Activated T-cell treated with anti-CD3 and anti-CD28 coated beads, Interleukin-2, amount 50 U/mL, for 1 hour (primary cell): ENCODE results near the gene CENPB.
"Not testable (repeated sequence)": the region's sequence is repeated elsewhere in the genome, so short reads cannot be mapped to it uniquely, and the experiment has no call there.

Experiments
- DNase-seq: peaks from one replicate; pipeline ENCODE4 v3.0.0-alpha.2; 2020

Gene CENPB

GRCh38 chr20:3786665-3787323, at the start of gene CENPB:
Gene CENPB (minus strand): TSS chr20:3786740. CDS start chr20:3786483, 257 bp downstream.
- DNase-seq, result peak; percentile 94

- DNase-seq, result no peak
These were observed 49.6 kb upstream of the CENPB start for GRCh38 chr20:3836132-3836531.

- not testable (repeated sequence) for DNase-seq
These were observed 43.4 kb upstream of the CENPB start for GRCh38 chr20:3829891-3830290.

GRCh38 chr20:3828798-3829197, 42.3 kb upstream of the CENPB start:
- DNase-seq, result no peak

- no peak for DNase-seq
These were observed 39.9 kb upstream of the CENPB start for GRCh38 chr20:3826420-3826819.

- DNase-seq, result no peak
These were observed 39.0 kb upstream of the CENPB start for GRCh38 chr20:3825526-3825925.

DNA sequence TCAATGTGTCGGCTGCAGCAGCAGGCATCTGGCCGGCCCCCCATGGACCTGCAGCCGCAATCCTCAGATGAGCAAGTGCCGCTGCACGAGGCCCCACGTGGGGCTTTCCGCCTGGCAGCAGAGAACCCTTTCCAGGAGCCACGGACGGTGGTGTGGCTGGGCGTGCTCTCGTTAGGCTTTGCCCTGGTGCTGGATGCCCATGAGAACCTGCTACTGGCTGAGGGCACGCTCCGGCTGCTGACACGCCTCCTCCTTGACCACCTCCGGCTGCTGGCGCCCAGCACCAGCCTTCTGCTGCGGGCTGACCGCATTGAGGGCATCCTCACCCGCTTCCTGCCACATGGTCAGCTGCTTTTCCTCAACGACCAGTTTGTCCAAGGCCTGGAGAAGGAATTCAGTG, 37.3 kb upstream of the CENPB start:
- no peak for DNase-seq

- no peak for DNase-seq
These were observed 35.5 kb upstream of the CENPB start for GRCh38 chr20:3821996-3822395.

DNA sequence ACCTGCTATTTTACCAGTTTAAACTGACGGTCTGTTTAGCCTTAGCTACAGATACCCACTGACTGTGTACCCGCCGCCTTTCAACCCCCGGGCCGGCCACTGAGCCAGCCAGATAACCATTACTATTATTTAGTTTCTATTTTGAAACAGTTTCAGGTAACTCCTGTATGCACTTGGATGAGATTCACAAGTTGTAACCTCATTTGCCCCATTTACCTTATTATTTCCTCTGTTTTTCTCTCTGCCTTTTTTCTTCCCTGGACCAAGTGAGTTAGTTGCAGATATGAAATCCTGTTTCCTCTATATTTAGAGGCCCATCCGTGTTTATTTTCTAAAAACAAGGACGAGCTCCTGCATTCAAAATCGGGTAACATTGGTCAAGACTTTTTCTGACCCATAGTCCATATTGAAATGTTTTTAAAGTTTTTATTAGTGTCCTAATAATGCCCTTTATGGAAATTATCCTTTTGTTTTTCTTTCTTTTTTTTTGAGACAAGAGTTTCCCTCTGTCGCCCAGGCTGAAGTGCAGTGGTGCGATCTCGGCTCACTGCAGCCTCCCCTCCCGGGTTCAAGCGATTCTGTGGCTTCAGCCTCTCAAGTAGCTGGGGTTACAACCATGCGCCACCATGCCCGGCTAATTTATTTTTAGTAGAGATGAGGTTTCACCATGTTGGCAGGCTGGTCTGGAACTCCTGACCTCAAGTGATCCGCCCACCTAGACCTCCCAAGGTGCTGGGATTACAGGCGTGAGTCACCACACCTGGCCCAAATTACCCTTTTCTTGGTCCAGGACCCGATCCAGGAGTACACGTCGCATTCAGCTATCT, 34.6 kb upstream of the CENPB start:
- no peak for DNase-seq

- peak; percentile 93 for DNase-seq
These were observed 33.7 kb upstream of the CENPB start, which contains the start of gene AP5S1 for GRCh38 chr20:3820048-3820900. Gene AP5S1 (plus strand): TSS chr20:3820547. CDS start chr20:3822118, 1,571 bp downstream.

GRCh38 chr20:3819411-3820047, 33.0 kb upstream of the CENPB start:
- DNase-seq, result no peak

DNA sequence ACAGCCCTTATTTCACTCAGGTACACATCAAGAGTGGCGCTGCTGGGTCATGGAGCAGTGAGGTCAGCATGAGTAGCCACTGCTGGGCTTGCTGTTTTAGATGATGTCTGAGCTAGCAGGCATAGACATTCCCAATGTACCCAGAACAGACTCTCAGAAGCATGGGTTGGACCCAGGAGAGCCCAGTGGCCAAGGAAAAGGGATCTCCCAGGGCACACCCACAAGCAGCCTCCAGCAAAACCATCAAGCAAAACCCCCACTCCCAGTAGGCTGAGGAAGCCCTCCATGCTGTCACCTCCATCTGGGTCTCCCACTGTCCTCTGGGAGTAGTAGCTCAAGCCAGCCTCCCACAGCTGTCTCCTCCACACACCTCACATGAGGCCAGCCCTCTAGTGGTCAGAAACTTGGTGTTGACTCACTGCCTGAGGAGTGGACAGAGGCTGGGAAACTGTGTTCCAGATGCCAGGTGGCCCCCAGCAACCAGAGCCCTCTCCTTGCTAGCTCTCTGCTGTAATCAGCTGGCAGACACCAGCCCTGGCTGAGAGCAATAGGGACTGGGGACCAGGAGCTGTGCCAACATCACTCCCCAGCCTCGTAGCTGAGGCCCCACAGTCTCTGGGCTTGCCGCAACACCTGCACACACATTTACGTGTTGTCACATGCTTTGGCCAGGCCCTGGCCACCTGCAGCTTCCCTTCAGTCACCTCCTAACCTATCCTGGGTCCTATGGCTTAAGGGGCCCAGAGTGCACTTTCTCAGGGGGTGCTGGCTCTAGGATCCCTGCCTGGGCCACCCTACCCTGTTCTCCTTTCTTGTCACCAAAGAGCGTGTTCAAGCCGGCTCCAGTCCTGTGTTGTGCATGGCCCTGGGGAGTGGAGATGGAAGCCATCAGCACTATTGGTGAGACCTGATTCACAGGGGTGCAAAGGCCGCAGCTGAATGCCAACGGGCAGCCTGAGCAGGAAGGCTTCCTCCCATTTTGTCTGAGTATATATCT, 31.9 kb upstream of the CENPB start:
- no peak for DNase-seq

GRCh38 chr20:3815703-3816315, 29.3 kb upstream of the CENPB start:
- DNase-seq, result no peak

- no peak for DNase-seq
These were observed 28.5 kb upstream of the CENPB start for GRCh38 chr20:3814928-3815495.

- no peak for DNase-seq
These were observed 27.5 kb upstream of the CENPB start for GRCh38 chr20:3813848-3814581.

DNA sequence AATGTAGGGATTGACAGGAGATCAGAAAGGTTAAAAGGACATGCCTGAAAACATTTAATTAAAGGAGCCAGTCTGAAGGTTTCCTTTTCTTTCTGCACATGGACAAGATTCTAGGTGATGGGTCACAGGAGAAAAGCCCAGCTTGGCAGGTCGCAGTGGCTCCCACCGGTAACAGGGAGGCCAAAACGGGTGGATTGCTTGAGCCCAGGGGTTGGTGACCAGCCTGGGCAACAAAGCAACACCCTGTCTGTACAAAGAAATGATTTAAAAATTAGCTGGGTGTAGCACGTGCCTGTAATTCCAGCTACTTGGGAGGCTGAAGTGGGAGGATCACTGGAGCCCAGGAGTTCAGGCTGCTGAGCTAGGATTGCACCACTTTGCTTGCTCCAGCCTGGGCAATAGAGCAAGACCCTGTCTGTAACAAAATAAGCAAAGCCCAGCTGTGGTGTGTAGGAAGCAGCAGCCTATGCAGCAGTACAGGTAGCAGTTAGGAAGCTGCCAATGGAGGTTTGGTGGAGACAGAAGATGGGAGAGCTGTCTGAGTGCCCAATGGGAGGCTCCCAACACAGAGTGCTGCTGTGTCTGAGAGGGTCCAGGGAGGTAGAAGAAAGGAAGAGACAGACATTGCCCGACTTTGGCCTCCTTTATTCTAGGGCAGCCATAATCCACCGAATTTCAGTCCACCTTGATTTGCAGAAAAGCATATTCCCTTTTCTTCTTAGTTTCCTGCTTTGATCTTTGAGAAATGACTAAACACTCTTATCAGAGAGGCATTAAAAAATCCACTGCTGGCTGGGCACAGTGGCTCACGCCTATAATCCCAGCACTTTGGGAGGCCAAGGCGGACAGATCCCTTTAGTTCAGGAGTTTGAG, 26.7 kb upstream of the CENPB start:
- no peak for DNase-seq

DNA sequence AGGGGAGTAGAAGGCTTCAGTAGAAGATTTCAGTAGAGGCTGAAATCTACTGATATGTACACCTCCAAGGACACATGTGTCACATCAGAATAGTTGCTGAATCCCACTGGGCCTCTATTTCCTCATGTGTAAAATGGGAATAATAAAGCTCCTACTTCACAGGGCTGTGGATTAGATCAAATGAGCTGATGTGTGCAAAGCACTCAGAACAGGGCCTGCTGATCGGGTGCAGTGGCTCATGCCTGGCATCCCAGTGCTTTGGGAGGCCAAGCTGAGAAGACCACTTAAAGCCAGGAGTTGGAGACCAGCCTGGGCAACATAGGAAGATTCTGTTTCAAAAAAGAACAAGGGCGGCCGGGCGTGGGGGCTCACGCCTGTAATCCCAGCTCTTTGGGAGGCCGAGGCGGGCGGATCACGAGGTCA, 25.7 kb upstream of the CENPB start:
- no peak for DNase-seq

GRCh38 chr20:3811467-3812258, 25.1 kb upstream of the CENPB start:
- peak; percentile 92 for DNase-seq
